CD4-positive, alpha-beta T cell treated with Interferon gamma for 1 hour (primary cell): Measurements from ENCODE around the gene IFNL1.
A peak's percentile ranks its signal among the peaks of the same experiment; 100 is the strongest.
"Not testable (repeated sequence)": the region's sequence is repeated elsewhere in the genome, so short reads cannot be mapped to it uniquely, and the experiment has no call there.

Experiments used
- DNase-seq: peaks from one replicate; pipeline ENCODE4 v3.0.0-alpha.2; 2020

IFNL1 gene

GRCh38 chr19:39270036-39270871, 26.0 kb upstream of the IFNL1 start:
- DNase-seq = no peak

- not testable (repeated sequence) for DNase-seq
Observed at GRCh38 chr19:39273859-39274258, 22.3 kb upstream of the IFNL1 start.

GRCh38 chr19:39275578-39275977, 20.6 kb upstream of the IFNL1 start:
- no peak for DNase-seq

GRCh38 chr19:39276740-39277139, 19.5 kb upstream of the IFNL1 start:
- DNase-seq = no peak

- no peak for DNase-seq
Observed at GRCh38 chr19:39277598-39277997, 18.6 kb upstream of the IFNL1 start.

GRCh38 chr19:39282021-39282420, 14.2 kb upstream of the IFNL1 start:
- DNase-seq = no peak

- DNase-seq = no peak
Observed at GRCh38 chr19:39284032-39284431, 12.2 kb upstream of the IFNL1 start.

GRCh38 chr19:39293394-39293793, 2.8 kb upstream of the IFNL1 start:
- DNase-seq = no peak

GRCh38 chr19:39296906-39297305, 699 bp downstream of the IFNL1 start:
- DNase-seq = no peak

GRCh38 chr19:39297931-39298634, 1.9 kb downstream of the IFNL1 start:
- DNase-seq = peak; percentile 54

GRCh38 chr19:39299404-39299803, 3.2 kb downstream of the IFNL1 start:
- DNase-seq = no peak

- DNase-seq = no peak
Observed at GRCh38 chr19:39299832-39300231, 3.6 kb downstream of the IFNL1 start.

- DNase-seq = no peak
Observed at GRCh38 chr19:39301021-39301420, 4.8 kb downstream of the IFNL1 start.

- DNase-seq = no peak
Observed at GRCh38 chr19:39301562-39301961, 5.4 kb downstream of the IFNL1 start.

GRCh38 chr19:39303373-39304184, 7.4 kb downstream of the IFNL1 start:
- DNase-seq = no peak

- DNase-seq = no peak
Observed at GRCh38 chr19:39304185-39304513, 7.9 kb downstream of the IFNL1 start.

GRCh38 chr19:39304701-39305571, 8.7 kb downstream of the IFNL1 start:
- no peak for DNase-seq

- no peak for DNase-seq
Observed at GRCh38 chr19:39306075-39306474, 9.9 kb downstream of the IFNL1 start.

GRCh38 chr19:39307046-39307821, 11.0 kb downstream of the IFNL1 start:
- no peak for DNase-seq

GRCh38 chr19:39307822-39308530, 11.8 kb downstream of the IFNL1 start:
- no peak for DNase-seq
